Midbrain (tissue), 1 donor: ENCODE data around the gene ADGRG6.
"Not testable (repeated sequence)": the region's sequence is repeated elsewhere in the genome, so short reads cannot be mapped to it uniquely, and the experiment has no call there.

Source experiments
- DNase-seq: peaks from one replicate; lab custom pipeline; 2025; lab: John Stamatoyannopoulos, UW

The ADGRG6 gene

DNA sequence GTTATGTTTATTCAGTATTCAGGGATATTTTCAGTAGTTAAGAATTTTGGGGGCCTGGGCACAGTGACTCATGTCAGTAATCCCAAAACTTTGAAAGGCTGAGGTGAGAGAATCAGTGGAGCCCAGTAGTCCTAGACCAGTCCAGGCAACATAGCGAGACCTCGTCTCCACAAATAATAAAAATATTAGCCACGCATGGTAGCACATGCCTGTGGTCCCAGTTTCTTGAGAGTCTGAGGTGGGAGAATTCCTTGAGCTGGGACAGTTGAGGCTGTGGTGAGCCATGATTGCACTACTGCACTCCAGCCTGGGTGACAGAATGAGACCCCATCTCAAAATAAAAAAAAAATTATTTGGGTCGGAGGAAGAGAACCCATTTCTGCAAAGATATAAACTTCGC lies 20.3 kb downstream of the ADGRG6 start:
- no peak for DNase-seq

DNA sequence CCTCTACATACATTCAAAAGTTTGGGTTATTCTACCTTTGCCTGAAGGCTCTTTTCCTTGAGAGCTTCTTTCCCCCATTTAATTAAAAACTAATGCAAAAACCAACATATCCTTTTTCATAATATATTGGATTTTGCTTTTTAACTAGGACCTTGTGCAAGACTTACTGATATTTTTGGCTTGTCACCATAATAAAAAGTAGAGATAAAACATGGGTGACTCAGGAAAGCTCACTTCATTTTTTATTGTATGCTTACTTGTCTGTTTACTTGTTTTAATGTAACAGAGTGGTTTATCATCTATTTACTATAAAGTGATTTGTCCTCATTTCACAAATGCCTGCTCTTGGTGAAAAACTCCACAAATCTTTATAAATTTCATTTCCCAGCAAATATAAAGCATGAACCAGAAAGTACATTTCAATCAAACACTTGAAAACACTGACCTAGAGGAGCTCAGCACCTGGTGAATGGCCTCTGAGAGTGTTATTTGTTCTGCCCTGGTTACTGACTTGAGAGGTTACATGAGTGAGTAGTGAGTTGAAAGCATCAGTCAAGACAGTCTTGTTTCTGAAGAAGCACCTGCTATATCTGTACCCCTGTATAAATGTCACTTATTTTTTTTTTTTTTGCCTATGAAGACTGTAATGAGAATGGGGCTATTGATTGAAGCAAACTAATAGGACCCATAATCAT lies 20.8 kb downstream of the ADGRG6 start:
- no peak for DNase-seq

DNA sequence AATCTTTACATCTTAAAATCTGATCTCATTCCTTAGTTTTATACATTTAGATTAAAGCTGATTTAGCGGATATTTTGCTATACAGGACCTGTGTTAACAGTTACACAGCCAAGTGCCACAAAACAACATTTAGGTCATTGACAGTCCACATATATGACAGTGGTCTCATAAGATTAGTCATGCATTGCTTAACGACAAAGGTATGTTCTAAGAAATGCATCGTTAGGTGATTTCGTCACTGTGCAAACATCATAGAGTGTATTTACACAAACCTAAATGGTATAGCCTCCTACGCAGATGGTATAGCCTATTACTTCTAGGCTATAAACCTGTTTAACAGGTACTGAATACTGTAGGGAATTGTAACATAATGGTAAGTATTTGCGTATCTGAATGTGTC lies 21.6 kb downstream of the ADGRG6 start:
- no peak for DNase-seq

DNA sequence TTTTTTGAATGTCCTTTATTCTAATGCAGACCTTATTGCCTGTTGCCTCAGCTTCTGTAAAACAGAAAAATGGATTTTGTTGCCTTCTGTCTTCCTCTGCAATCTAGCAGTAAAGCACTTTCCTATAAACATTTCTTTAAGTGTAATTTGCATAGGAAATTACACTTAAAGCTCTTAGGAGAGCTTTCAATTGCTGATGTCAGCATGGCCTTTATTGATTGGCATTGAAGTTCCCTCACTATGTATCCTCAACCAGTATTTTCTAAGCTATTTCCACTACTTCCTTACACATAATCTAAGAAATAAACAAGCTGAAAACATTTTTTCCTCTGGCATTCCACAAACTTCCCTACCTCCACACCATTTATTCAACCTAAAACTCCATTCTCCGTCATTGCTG lies 22.3 kb downstream of the ADGRG6 start:
- DNase-seq: no peak

DNA sequence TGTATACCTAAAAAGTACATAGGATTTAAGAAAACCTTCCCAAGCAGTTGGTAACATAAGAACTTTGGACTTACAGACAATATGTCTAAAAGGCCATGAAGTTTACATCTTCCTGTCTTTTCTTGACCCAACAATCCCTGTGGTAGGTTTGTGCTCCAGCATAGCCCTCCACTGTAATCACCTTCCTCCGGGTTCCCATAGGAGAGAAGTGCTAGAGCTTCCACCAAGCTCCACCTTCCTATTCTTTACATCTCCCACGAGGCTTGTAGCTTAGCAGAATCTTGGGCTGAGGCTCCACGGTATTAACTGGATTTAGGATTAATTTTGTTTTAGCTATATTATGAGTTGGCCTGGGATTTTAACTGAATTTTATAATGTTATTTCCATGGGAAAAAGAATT lies 23.3 kb downstream of the ADGRG6 start:
- no peak for DNase-seq

DNA sequence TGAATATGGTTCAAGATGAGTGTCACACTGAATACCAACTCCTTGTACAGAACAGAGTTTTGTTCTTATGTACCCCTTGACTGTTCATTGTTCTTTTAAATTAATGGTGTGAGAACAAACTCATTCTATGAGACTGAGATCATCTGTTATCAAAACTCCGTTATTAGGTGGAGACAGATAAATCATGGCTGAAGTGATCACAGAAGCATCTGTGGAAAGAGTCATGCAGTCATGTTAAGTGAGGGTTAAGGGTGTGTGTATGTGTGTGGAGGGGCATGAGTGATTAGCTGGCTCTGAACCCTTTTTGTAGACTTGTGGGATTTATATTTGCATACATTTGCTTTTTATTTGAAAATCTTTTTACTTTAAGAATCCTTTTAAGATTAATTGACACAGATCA lies 24.7 kb downstream of the ADGRG6 start:
- DNase-seq: no peak

DNA sequence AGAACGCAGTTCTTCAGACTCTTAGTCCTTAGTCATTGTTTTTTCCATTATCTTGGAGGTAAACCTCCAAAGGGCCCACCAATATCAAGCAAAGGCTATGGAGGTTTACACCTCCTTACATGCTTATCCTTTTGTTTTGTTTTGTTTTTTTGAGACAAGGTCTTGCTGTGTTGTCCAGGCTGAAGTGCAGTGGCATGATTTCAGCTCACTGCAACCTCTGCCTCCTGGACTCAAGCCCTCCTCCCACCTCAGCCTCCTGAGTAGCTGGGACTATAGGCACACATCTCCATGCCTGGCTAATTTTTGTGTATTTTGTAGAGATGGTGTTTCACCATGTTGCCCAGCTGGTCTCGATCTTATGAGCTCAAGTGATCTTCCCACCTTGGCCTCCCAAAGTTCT lies 26.3 kb downstream of the ADGRG6 start:
- no peak for DNase-seq

DNA sequence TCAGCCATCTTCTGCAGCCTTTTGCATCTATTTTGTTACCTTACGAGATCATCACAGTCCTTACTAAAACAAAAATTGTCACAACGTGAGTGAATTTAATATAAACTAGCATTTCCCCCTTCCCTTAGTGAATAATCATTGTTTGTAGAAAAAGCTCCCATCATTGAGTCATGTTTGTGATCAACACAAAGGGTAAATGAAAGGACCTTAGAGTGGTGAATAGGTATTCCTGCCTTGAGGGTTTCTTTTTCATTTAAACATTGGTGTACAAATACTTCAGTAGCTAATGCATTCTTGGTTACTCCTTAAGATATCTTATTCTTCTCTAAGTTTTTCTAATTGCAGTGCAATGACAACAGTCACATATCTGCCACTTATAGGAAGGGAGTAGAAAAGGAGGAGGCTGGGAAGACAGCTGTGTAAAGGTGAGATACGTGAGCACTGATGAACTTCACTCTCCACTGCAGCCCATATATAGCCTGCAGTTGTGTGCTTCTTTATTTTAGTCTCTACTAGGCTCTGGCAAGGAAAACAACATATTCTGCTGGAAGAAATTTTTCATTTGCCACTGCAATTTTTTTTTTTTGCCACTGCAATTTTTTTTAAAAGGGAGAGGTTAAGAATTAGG lies 27.8 kb downstream of the ADGRG6 start:
- no peak for DNase-seq

DNA sequence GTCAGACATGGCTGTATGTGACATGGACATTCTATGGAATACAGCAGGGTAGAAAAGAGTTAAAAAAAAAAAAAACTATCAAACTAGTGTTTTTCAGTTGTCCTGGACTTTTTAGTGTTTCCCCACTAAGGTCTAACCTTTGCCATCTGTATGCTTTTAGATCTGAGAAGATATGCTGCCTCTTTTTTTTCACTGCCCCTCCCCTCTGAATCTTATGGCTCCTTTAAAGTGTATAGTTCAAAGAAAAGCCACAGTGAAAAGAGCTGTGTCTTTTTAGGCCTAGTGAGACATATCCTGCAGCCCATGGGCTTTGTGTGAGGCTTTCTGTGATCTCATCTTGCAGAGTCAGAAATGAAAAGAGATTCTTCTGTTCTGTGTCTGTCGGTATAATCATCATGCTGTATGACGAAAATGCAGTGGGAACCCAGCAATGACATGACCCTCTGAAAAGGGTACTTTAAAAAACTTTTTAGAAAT lies 29.3 kb downstream of the ADGRG6 start:
- no peak for DNase-seq

DNA sequence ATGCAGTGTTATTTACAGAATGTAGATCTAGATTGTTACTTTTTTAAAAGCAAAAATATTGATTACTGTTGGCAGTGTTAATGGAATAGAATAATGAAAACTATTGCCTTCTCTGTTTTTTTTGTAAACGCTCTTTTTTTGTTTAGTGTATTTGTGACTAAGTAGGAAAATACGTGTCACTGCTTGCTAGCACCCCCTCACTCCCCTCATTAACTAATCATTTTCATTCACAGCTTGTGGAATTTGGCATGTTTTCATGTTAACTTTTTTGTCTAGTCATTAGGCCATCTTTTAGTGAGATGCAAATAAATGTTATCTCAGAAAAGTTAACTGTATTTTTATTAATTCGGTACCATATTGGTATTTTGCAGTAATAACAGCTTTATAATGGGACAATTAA lies 29.8 kb downstream of the ADGRG6 start:
- no peak for DNase-seq

DNA sequence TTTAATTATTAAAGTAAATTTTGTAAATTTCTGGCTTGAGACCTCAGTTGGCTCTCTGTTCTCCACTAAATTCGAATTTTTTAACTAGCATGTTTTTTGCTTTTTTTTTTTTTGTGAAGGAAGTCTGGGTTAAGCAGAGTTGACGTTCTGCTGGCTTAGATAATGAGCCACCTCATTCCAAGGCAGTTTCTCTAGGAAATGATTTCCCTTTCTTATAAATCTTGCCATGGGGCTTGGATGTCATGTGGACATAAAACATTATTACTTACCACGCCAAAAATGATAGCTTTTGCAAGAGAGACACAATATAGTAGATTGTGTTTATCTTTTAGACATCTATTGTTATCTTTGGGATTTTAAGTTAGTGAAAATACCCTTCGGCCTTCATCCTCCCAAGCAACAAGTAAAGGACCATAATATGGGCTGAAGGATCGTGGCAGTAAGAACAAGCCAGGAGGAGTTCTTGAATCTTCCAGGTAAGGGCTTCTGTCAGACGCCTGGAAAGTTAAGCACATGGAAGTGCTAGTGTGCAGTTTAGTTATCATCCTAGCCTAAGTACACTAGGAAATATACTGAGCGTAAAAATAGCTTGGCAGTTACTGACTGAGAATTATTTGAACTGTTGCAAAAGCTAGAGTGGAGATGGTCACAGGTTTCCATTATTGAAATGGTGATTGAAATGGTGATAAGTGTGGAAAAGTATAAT lies 30.7 kb downstream of the ADGRG6 start:
- DNase-seq: no peak

DNA sequence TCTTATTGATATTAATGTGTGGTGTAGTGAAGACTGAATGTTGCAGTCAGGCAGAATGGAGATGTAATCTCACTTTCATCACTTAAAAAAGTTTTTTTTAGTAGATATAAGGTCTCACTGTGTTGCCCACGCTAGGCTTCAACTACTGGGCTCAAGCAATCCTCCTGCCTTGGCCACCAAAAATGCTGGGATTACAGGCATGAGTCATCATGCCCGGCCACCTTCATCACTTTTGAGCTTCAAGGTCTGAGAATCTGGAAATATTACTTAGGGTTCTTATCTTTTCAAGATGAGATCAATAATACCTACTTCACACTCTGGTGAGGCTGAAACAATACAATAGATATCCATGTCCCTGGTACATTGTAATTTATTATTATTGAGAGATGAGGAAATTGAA lies 31.6 kb downstream of the ADGRG6 start:
- no peak for DNase-seq

DNA sequence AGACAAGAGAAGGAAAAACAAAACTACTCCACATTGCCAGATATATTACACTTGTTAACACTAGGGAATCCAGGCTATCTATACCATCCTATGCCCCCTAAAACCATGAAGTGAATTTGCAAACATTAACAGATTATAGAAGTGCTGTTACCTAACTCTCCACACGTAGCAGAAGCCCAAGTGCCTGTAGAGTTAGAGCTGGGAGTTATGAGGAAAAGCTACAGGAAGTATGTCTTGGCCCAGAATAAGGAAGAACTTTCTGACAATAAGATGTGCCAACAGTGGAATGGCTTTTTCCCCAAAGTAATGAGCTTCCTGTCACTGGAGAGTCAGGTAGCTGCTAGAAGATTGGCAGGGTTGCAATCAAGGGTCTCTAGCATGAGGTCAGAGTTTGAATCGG lies 32.5 kb downstream of the ADGRG6 start:
- no peak for DNase-seq

DNA sequence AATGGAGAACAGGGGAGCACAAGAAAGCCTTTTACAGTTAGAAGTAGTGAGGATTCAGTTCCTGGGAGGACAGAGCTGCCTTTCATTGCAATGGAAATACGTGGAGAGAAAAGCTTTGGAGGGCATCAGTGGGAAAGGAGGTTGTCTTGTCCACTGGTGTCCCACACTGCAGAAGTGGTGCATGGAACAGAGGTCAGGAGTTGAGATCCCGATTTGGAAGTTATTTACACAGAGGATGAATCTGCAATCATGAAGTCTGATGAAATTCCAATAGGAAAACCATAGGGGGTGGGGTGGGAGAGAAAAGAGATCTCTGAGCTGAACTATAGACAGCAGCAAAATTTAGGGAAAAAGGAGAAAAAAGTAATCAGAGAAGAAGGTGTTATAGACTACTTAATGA lies 33.6 kb downstream of the ADGRG6 start:
- DNase-seq: no peak

DNA sequence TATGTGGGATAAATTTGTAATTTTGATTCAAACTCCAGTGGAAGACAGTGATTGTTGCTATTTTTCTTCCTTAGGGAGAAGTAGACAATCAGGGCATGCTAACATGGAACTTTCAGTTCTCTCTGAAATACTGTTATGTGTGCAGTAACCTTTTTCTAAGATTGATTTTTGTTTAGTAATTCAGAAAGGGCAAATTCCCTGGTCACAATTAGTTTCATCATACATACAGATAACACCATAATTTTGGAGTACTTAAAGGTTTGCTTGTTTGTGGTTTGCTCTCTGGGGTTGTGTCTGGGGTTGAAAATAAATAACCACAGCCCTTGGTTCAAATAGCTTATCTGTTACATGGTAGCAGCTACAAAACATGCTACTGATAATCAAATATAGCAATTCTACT lies 34.4 kb downstream of the ADGRG6 start:
- no peak for DNase-seq

DNA sequence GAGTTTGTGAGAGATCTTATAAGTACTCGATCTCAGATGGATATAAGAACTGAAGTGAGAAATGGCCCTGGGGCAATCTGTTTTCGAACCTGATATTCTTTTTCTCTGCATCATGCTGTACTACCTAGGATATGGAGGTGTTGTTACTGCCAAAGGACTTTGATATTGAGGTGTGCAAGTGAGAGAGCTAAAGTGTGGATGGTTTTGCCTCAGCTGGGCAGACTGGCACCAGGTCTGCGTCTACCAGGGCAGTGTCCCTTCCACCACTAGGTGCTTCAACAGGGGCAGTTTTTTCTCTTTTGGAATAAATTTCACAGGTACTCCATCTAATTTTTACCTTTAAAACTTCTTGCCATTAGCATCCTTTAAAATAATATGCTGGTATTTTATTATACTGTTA lies 35.0 kb downstream of the ADGRG6 start:
- no peak for DNase-seq

DNA sequence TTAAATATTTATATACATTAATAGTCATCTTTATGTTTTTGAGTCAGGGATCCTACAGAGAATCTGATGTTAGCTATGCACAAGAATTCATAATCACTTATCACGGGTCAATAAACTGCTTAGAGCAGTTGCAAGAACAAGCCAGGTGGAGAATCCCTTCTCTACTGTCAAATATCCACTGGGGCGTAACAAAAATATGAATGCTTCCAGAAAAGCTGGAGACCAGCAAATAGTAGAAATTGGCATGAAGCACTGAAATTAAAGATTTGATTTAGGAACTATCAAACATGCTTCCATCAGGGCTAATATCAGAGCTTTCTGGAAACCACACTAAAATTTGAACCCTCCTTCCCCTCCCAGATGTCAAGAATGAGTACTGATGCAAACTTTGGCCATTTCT lies 37.3 kb downstream of the ADGRG6 start:
- DNase-seq: no peak

DNA sequence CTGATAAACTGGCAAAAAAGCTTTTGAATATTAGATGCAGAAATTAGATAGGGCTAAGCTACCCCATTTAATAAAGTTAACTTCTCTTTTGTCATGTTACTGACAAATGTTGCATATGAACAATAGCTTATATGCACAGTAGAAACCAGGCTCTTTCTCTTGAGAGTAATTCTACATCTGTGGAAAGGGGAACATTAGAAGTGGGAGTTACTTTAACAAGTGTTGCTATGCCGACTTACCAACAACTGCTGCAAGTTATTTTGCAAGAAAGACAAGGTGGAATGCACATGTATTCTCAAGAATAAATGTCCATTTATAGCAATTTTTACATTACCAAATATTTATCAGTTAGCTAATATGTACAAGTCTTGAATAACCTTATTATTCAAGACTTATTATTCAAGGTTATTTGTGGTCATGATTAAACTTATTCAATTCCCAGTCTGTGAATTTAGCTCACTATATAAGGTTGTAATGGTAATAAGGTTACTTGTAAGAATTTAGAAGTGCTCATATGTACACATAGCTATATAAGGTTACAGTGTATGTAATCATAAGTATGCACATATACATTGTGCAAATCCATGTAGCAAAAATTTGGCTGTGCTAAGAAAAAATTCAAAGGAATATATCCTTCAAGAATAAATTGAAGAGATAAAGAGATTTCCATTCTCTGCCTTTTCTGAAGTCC lies 38.3 kb downstream of the ADGRG6 start:
- DNase-seq: no peak

DNA sequence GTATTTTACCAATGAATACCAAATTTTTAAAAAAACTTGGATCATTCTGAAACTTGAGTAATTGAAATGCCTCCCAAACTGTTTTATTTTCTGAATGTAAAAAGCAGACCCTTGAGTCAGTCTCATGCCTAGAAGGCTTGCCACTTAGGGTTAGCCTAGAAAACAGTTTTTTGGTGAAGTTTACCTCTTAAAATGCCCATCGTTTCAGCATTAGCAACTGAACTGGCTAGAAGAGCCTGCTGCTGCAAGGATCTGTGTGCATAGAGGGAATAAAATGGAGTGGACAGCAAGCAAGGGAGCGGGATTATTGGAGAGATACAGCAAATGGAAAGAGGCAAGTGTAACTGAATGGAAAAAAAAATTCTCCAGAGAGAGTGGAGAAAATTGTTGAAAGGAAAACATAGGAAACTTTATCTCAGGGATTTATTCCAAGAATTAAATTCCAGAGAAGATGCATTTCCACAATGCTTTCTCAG lies 40.1 kb downstream of the ADGRG6 start:
- no peak for DNase-seq

DNA sequence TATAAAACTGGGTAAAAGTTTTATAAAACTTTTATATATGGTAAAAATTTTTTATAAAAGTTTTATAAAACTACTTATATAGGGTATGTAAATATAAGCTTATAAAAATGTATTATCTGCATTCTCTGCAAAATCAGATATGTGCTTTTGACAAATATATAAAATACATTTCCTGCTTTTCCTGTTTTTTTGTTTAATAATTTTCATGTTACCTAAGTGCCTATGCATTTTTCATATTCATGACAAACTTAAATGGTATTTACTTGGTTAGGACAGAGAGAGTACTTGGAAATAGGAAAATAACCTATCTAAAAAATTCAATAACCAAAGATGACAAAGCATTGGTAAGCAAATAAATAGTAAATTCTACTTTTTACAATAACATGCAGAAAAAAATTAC lies 41.2 kb downstream of the ADGRG6 start:
- no peak for DNase-seq

DNA sequence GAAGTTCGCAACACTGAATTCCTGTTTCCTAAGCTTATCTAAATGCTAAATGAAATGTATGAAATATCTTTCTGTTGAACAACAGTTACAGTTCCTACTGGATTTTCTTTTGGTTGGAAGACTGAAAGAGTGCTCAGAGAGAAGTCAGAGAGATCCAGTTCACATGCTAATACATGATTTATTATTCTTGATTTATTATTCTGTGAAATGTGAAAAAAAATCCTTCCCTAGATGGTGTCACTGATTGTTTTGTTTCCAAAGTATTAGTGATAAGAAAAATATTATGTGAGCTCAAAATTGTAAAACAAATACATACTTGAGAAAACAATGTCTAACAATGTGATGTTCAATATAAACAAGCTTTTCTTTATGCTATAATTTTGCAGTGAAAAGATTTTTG lies 42.1 kb downstream of the ADGRG6 start:
- DNase-seq: no peak

DNA sequence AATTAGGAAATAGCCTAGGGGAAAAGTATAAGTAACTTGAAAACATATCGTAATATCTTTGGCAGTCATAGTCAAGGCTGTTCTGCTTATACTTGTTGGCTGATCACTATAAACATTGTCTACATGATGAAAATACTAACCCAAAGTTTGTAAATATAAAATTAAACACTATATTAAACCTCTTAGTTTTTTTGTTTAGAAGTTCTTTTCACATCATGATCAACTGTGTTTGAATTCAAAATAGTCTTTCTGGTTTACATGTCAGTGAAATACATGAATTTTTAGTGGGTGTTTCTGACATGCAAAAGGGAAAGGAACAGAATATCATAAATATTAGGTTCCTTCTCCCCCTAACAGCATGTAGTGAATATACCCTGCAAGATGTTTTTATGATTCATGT lies 43.5 kb downstream of the ADGRG6 start:
- no peak for DNase-seq

DNA sequence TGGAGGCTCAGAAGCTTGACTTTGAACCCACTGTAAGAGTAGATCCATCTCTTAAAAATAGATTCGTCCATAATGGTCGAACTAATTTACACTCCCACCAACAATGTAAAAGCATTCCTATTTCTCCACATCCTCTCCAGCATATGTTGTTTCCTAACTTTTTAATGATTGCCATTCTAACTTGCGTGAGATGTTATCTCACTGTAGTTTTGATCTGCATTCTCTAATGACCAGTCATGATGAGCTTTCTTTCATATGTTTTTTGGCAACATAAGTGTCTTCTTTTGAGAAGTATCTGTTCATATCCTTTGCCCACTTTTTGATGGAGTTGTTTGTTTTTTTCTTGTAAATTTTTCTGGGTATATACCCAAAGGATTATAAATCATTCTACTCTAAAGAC lies 44.4 kb downstream of the ADGRG6 start:
- not testable (repeated sequence) for DNase-seq
